22Rv1 (cell line): ENCODE results near the gene QPRT.
"Not testable (repeated sequence)": the region's sequence is repeated elsewhere in the genome, so short reads cannot be mapped to it uniquely, and the experiment has no call there.

Experiments
- ZFX ChIP-seq: fragments of 450-650 bp; IDR thresholded peaks from 2 replicates; pipeline ENCODE4 v1.6.1; 2017; ENCODE audit warnings: antibody characterized with exemption, borderline replicate concordance
- TF ChIP-seq, protein P1 (sequence below): fragments of 450-650 bp; IDR thresholded peaks from 2 replicates; pipeline ENCODE4 v1.5.1; 2017; ENCODE audit warnings: mild to moderate bottlenecking

DNA sequence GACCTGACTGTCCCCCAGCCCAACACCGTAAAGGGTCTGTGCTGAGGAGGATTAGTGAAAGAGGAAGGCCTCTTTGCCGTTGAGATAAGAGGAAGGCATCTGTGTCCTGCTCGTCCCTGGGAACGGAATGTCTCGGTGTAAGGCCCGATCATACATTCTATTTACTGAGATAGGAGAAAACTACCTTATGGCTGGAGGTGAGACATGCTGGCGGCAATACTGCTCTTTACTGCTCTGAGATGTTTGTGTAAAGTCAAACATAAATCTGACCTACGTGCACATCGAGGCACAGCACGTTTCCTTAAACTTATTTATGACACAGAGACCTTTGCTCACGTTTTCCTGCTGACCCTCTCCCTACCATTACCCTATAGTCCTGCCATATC lies 61.6 kb downstream of the QPRT start:
- TF ChIP-seq, protein P1, sequence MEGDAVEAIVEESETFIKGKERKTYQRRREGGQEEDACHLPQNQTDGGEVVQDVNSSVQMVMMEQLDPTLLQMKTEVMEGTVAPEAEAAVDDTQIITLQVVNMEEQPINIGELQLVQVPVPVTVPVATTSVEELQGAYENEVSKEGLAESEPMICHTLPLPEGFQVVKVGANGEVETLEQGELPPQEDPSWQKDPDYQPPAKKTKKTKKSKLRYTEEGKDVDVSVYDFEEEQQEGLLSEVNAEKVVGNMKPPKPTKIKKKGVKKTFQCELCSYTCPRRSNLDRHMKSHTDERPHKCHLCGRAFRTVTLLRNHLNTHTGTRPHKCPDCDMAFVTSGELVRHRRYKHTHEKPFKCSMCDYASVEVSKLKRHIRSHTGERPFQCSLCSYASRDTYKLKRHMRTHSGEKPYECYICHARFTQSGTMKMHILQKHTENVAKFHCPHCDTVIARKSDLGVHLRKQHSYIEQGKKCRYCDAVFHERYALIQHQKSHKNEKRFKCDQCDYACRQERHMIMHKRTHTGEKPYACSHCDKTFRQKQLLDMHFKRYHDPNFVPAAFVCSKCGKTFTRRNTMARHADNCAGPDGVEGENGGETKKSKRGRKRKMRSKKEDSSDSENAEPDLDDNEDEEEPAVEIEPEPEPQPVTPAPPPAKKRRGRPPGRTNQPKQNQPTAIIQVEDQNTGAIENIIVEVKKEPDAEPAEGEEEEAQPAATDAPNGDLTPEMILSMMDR: not testable (repeated sequence)
- TF ChIP-seq ZFX: not testable (repeated sequence)
